HG03565 (cell line): ENCODE results near the gene HOTAIR.

ENCODE experiments used
- ATAC-seq: cut with Tn5 transposase; IDR thresholded peaks from one replicate; pipeline ENCODE4 v1.9.1; 2021; ENCODE audit warnings: mild to moderate bottlenecking, moderate library complexity; ENCODE audit not compliant: unreplicated experiment

Gene HOTAIR

GRCh38 chr12:53963005-53963404 lies 11.7 kb downstream of the HOTAIR start:
- no peak for ATAC-seq

- no peak for ATAC-seq
Observed at GRCh38 chr12:53961025-53961761, 13.6 kb downstream of the HOTAIR start.

GRCh38 chr12:53960187-53961024 lies 14.3 kb downstream of the HOTAIR start:
- no peak for ATAC-seq

GRCh38 chr12:53959314-53959713 lies 15.4 kb downstream of the HOTAIR start:
- no peak for ATAC-seq

GRCh38 chr12:53958128-53958527 lies 16.6 kb downstream of the HOTAIR start:
- ATAC-seq: no peak

GRCh38 chr12:53956914-53957536 lies 17.7 kb downstream of the HOTAIR start:
- ATAC-seq: no peak

- no peak for ATAC-seq
Observed at GRCh38 chr12:53956251-53956887, 18.4 kb downstream of the HOTAIR start.

- ATAC-seq: no peak
Observed at GRCh38 chr12:53955776-53956250, 18.9 kb downstream of the HOTAIR start.

GRCh38 chr12:53955036-53955775 lies 19.5 kb downstream of the HOTAIR start:
- ATAC-seq: no peak

GRCh38 chr12:53954694-53955035 lies 20.1 kb downstream of the HOTAIR start, which contains the start of gene HOXC12:
TSS of gene HOXC12 (plus strand) at chr12:53954903. CDS start at chr12:53954930, 27 bp downstream.
- no peak for ATAC-seq

GRCh38 chr12:53953831-53954693 lies 20.7 kb downstream of the HOTAIR start:
- no peak for ATAC-seq

GRCh38 chr12:53952871-53953734 lies 21.7 kb downstream of the HOTAIR start:
- ATAC-seq: no peak

GRCh38 chr12:53952335-53952694 lies 22.4 kb downstream of the HOTAIR start:
- no peak for ATAC-seq

- ATAC-seq: no peak
Observed at GRCh38 chr12:53951577-53952334, 23.0 kb downstream of the HOTAIR start.

- ATAC-seq: no peak
Observed at GRCh38 chr12:53950789-53951576, 23.8 kb downstream of the HOTAIR start.

- no peak for ATAC-seq
Observed at GRCh38 chr12:53950437-53950773, 24.3 kb downstream of the HOTAIR start.
